Measurements from ENCODE around the gene CDKL5.

- TF ChIP-seq CTCF (conservative IDR thresholded peaks at IDR 0.05) (no peak), EZH2 (IDR thresholded peaks at IDR 0.05; ENCODE audit: low read depth) (no peak)
Measured at GRCh38 chrX:18558799-18559198, 133.4 kb downstream of the CDKL5 start.

Data from PC-9 (cell line).